ENCODE measurements around the gene PTPRT. TPM values are rescaled to one million over a fixed set of nuclear protein-coding genes. Genes with fewer than 3 reads are reported as not detected.

Gene PTPRT
- total and polyA plus RNA-seq, 8 donors = 0.23 to 1.8 (median 0.95) TPM

GRCh38 chr20:42110301-42110700, 1079.4 kb downstream of the PTPRT start:
- no peak overlapping the region for H3K4me3 ChIP-seq
- no peaks in the 10 kb centered on the region for H3K4me1 ChIP-seq
- no peak overlapping the region for H3K27ac ChIP-seq
- TF ChIP-seq, protein P1, sequence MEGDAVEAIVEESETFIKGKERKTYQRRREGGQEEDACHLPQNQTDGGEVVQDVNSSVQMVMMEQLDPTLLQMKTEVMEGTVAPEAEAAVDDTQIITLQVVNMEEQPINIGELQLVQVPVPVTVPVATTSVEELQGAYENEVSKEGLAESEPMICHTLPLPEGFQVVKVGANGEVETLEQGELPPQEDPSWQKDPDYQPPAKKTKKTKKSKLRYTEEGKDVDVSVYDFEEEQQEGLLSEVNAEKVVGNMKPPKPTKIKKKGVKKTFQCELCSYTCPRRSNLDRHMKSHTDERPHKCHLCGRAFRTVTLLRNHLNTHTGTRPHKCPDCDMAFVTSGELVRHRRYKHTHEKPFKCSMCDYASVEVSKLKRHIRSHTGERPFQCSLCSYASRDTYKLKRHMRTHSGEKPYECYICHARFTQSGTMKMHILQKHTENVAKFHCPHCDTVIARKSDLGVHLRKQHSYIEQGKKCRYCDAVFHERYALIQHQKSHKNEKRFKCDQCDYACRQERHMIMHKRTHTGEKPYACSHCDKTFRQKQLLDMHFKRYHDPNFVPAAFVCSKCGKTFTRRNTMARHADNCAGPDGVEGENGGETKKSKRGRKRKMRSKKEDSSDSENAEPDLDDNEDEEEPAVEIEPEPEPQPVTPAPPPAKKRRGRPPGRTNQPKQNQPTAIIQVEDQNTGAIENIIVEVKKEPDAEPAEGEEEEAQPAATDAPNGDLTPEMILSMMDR (IDR thresholded peaks at IDR 0.05) = no peak
- H3K27me3 ChIP-seq = no peaks in the 10 kb centered on the region
- no peak for ATAC-seq
- H3K9me3 ChIP-seq = no peaks in the 10 kb centered on the region
- no peak for FAIRE-seq
- 74 to 80% methylated on average over 15 of the region's 15 CpGs for WGBS, 2 donors
- intact Hi-C loops (cut with DNase I) = no loop called here
- no peak for DNase-seq
- H3K36me3 ChIP-seq = no peaks in the 10 kb centered on the region

DNA sequence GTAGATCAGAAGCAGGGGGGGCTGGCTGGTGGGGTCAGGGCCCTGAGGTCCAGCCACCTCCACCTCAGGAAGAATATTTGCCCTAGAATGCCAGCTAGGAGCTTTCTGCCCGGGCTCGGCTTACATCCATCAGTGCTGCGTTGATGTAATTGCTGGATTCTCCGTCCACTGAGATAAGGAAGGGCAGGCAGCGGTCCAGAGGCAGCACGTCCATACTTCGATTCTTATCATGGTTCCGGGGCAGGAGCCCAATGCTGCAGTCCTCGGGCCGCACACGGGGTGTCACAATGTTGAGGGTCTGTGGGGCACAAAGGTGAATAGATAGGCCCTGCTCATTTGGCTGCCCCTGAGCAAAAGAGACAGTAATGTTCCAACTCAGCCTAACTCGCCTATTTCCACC, 1087.7 kb downstream of the PTPRT start:
- intact Hi-C loops (cut with DNase I) = no loop called here

GRCh38 chr20:42100137-42100704, 1089.5 kb downstream of the PTPRT start:
- Histone ChIP-seq H3K4me3 (no peak overlapping the region), H3K9me3 (no peaks in the 10 kb centered on the region), H3K27me3 (no peaks in the 10 kb centered on the region), H3K4me1 (peaks cover 0 to 5% (median 4%) of the 10 kb centered on the region in 3 donors), H3K27ac (peak overlapping the region in 2 of 4 donors; percentile 6 to 58), H3K36me3 (no peaks in the 10 kb centered on the region)
- DNase-seq (peak in 3 of 6 donors; percentile 20 to 27 (median 24)), ATAC-seq (peak; percentile 77 to 91 (median 84)), FAIRE-seq (no peak)
- intact Hi-C loops (cut with DNase I) = no loop called here
- TF ChIP-seq, protein P1 (IDR thresholded peaks at IDR 0.05) = no peak
- WGBS, 2 donors = 15 to 18% methylated on average over 9 of the region's 9 CpGs

More for the DNA sequence above, 1087.7 kb downstream of the PTPRT start:
- no peaks in the 10 kb centered on the region for H3K36me3 ChIP-seq
- no peaks in the 10 kb centered on the region for H3K9me3 ChIP-seq
- no peak overlapping the region for H3K27ac ChIP-seq
- H3K27me3 ChIP-seq = no peaks in the 10 kb centered on the region
- WGBS, 2 donors = 61 to 62% methylated on average over 12 of the region's 12 CpGs
- FAIRE-seq = no peak
- peaks cover 0 to 5% (median 4%) of the 10 kb centered on the region in 3 donors for H3K4me1 ChIP-seq
- ATAC-seq = no peak
- TF ChIP-seq, protein P1 (IDR thresholded peaks at IDR 0.05) = no peak
- no peak overlapping the region for H3K4me3 ChIP-seq
- no peak for DNase-seq

DNA sequence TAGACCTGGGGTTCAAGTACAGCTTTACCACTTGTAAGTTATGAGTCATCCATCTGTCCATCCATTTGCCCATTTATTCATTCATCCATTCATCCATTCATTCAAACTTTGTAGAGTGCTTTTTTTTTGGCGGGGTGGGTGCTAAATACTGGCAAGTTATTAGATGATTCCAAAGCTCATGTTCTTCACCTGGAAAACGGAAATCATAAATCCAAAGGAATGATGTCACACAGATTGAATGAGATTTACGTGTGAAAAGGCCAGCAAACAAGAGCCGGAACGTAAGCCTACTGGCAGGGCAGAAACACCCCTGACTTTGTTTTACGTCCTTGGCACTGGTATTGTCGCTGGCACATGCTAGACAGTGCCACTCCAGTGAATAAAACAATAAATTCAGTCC, 1090.6 kb downstream of the PTPRT start:
- Histone ChIP-seq H3K4me1 (peaks cover 0 to 5% (median 4%) of the 10 kb centered on the region in 3 donors), H3K9me3 (no peaks in the 10 kb centered on the region), H3K4me3 (no peak overlapping the region), H3K27me3 (no peaks in the 10 kb centered on the region), H3K36me3 (no peaks in the 10 kb centered on the region), H3K27ac (no peak overlapping the region)
- ATAC-seq (no peak), FAIRE-seq (no peak), DNase-seq (no peak)
- TF ChIP-seq, protein P1 (IDR thresholded peaks at IDR 0.05) = no peak
- 71 to 85% methylated on average over 7 of the region's 7 CpGs for WGBS, 2 donors
- intact Hi-C loops (cut with DNase I) = no loop called here

DNA sequence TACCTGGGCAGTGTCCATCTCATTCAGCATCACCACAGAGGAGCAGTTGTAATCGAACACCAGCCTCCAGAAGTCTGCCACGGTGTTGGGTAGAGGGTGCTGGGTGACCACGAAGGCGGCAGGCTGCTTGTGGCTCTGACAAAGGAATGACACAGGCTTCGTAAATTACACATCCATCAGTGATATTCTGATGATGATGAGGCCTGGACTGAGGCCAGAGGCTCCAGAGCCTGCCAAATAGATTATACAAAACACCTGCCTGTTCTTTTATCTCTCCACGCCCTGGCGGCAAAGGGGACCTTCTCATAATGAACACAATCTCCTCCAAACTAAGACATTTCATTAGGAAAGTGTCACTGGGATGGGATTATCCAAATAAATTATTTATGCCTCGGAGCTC, 1091.3 kb downstream of the PTPRT start:
- no peak overlapping the region for H3K4me3 ChIP-seq
- H3K9me3 ChIP-seq = no peaks in the 10 kb centered on the region
- intact Hi-C loops (cut with DNase I) = no loop called here
- no peaks in the 10 kb centered on the region for H3K36me3 ChIP-seq
- peaks cover 0 to 5% (median 4%) of the 10 kb centered on the region in 3 donors for H3K4me1 ChIP-seq
- 53 to 56% methylated on average over 8 of the region's 8 CpGs for WGBS, 2 donors
- DNase-seq (no peak), ATAC-seq (no peak), FAIRE-seq (no peak)
- H3K27ac ChIP-seq = no peak overlapping the region
- H3K27me3 ChIP-seq = no peaks in the 10 kb centered on the region
- TF ChIP-seq, protein P1 (IDR thresholded peaks at IDR 0.05) = no peak

Data from pancreas (tissue), 10 donors.